T-helper 2 cell (primary cell): ENCODE measurements around the gene MYBBP1A.
A peak's percentile ranks its signal among the peaks of the same experiment; 100 is the strongest.

Source experiments
- DNase-seq, 5 experiments: peaks; one replicate each; pipeline versions ENCODE4 v3.0.0 to v3.0.0-alpha.2; 2012 to 2022

Gene MYBBP1A

DNA sequence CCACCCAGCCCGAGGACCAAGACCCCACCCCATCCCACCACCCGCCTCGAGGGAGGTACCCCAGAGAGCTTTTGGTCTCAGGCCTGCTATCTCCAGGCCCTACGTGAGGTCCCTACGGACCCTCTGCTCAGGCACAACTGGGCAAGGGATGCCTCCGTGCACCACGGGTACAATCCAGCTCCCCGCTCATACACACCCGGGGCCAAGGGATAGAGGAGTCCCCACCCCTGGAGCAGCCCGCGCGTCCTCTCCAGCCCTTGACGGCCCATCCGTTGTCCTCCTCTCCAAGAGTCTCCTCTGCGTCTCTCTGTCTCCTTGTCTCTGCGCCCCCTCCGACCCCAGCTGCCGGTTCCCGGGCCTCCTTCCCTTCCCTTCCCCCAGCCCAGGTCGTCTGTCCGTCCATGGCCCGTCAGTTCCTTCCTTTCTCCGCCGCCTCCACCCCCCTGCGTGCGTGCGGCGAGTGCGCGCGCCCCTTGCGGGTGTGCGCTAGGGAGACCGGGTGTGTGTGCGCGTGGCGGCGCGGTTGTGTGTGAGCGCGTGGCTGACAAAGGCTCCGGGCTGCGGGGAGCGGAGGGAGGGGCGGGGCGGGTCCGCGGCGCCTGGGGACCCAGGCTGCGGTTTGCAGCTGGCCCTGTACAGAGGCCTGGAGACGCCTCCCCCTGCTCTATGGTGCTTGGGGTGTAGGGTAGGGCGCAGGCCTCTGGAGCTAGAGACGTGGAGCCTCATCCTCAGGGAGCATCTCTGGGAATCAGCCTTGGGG is 55.6 kb downstream of the MYBBP1A start:
- DNase-seq = peak in 3 of 5 experiments; percentile 15 to 51 (median 15)

GRCh38 chr17:4498461-4499397 is 56.5 kb downstream of the MYBBP1A start, which contains the start of gene SPNS2:
TSS of gene SPNS2 (plus strand) at chr17:4498881. CDS start at chr17:4499048, 167 bp downstream.
- DNase-seq = peak; percentile 21 to 71 (median 51)

GRCh38 chr17:4497101-4497824 is 57.9 kb downstream of the MYBBP1A start:
- no peak for DNase-seq

DNA sequence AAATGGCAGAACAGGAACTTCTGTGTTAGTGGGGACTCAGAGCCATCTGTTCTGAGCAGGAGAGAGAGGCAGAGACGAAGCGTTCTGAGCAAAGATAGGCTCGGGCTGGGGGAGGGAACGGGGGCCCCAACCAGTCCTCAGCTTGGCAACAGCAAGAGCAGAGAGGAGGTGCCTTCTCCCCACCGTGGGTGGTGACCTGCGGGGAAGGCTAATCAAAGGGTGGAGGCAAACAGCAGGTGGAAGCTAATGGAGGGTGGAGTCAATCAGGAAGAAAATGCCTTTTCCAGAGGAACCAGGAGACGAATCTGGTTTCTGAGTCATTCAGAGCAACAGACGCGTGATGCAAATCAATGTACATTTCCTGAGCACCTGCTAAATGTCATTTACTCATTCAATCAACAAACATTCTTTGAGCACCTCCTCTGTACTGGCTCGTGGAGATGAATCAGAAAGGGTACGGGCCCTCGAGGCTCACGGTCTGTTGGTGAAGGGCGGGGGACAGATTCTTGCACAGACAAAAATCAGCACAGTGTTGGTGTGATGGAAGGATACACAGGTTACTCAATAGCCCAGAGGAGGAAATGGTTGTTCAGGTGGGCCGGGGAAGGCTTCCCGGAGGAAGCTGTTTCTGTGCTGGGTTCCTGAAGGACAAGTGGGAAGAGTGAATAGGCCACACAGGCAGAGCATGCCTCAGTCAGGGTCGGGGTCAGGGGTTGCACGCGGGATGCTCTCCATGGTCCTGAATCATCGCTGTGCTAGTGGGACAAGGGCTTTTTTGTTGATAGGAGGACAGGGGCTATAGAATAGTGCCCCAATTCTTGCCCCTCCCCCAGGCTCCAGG is 62.2 kb downstream of the MYBBP1A start:
- peak in 1 of 5 experiments; percentile 29 for DNase-seq

- DNase-seq = no peak
Observed at GRCh38 chr17:4490637-4491061, 64.5 kb downstream of the MYBBP1A start.

DNA sequence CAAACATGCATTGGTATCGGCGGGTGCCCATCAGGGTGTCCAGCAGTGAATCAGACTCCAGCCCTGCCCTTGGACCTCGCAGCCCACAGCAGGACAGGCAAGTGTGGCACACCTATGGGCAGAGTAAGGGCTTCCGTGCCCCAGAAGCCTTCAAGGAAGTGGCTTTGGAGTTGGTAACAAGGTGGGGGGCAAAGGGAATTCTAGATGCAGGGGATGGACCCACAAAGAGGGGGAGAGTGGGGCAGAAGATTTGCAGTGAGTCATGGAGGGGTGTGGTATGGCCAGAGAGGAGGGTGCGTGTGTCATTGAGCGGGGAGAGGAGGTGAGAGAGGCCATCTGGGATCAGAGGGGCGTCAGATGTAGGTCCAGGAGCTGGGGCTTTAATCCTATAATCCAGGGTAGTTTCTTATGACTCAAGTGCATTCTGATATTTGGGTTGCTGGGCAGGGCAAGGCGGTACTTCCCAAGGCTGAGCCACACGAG is 65.0 kb downstream of the MYBBP1A start:
- no peak for DNase-seq

GRCh38 chr17:4488989-4489595 is 66.1 kb downstream of the MYBBP1A start:
- DNase-seq = no peak
